HCT116 (cell line): ENCODE measurements around the gene FAM81B.

ENCODE experiments used
- CTCF ChIP-seq, 3 experiments: fragments of 200-600 bp in 1 of 3; sonication (generic) in 1 of 3; IDR thresholded peaks in 2 of 3; conservative IDR thresholded peaks in 1 of 3; 2 replicates each; pipeline ENCODE4 v1.5.1; 2012 to 2017; ENCODE audit warnings: low read depth in 2 of 3, low read length in 2 of 3, antibody characterized with exemption in 1 of 3, borderline replicate concordance in 1 of 3, control low read depth in 1 of 3, mild to moderate bottlenecking in 1 of 3, mixed read lengths in 1 of 3, mixed run types in 1 of 3, moderate library complexity in 1 of 3; ENCODE audit not compliant: insufficient read depth in 1 of 3
- EZH2phosphoT487 ChIP-seq: fragments of 200-600 bp; IDR thresholded peaks from 2 replicates; pipeline ENCODE4 v1.6.1; 2018; ENCODE audit warnings: antibody characterized with exemption, borderline replicate concordance
- REST ChIP-seq: IDR thresholded peaks from 2 replicates; pipeline ENCODE4 v1.6.1; 2012; ENCODE audit warnings: low read depth
- SP1 ChIP-seq: IDR thresholded peaks from 2 replicates; pipeline ENCODE4 v1.6.1; 2012; ENCODE audit warnings: low read depth
- ZFX ChIP-seq: fragments of 450-650 bp; IDR thresholded peaks from 2 replicates; pipeline ENCODE4 v1.6.1; 2017

GRCh38 chr5:95390812-95391492 lies at the start of gene FAM81B:
- TF ChIP-seq CTCF (IDR thresholded peaks at IDR 0.05 in 2 of 3, conservative IDR thresholded peaks at IDR 0.05 in 1 of 3; ENCODE audit: borderline replicate concordance in 1 of 3, insufficient read depth in 1 of 3, low read depth in 2 of 3, low read length in 2 of 3) = no peak
- no peak for TF ChIP-seq REST
- no peak for TF ChIP-seq EZH2phosphoT487
- no peak for TF ChIP-seq ZFX
- no peak for TF ChIP-seq SP1
